Ishikawa (cell line): Measurements from ENCODE around the gene CHST6.

ENCODE experiments used
- CEBPB ChIP-seq: IDR thresholded peaks from 2 replicates; pipeline ENCODE4 v1.6.1; 2012
- CREB1 ChIP-seq: IDR thresholded peaks from 2 replicates; pipeline ENCODE4 v1.6.1; 2012; ENCODE audit warnings: low read depth
- EGR1 ChIP-seq: IDR thresholded peaks from 2 replicates; pipeline ENCODE4 v1.6.1; 2012
- EP300 ChIP-seq: IDR thresholded peaks from 2 replicates; pipeline ENCODE4 v1.6.1; 2012; ENCODE audit warnings: borderline replicate concordance
- FOXM1 ChIP-seq: IDR thresholded peaks from 2 replicates; pipeline ENCODE4 v1.6.1; 2012; ENCODE audit warnings: low read depth, borderline replicate concordance
- NFIC ChIP-seq: IDR thresholded peaks from 2 replicates; pipeline ENCODE4 v1.6.1; 2012
- RAD21 ChIP-seq: IDR thresholded peaks from 2 replicates; pipeline ENCODE4 v1.6.1; 2012; ENCODE audit warnings: low read depth
- TAF1 ChIP-seq: IDR thresholded peaks from 2 replicates; pipeline ENCODE4 v1.6.1; 2012; ENCODE audit warnings: low read depth, mild to moderate bottlenecking
- TCF12 ChIP-seq: IDR thresholded peaks from 2 replicates; pipeline ENCODE4 v1.6.1; 2012; ENCODE audit warnings: low read depth
- TEAD4 ChIP-seq: IDR thresholded peaks from 2 replicates; pipeline ENCODE4 v1.6.1; 2012
- YY1 ChIP-seq: IDR thresholded peaks from 2 replicates; pipeline ENCODE4 v1.6.1; 2012; ENCODE audit warnings: low read depth
- ZBTB7A ChIP-seq: IDR thresholded peaks from 2 replicates; pipeline ENCODE4 v1.6.1; 2012; ENCODE audit warnings: low read depth
- TF ChIP-seq, protein P1 (sequence below): IDR thresholded peaks from 2 replicates; pipeline ENCODE4 v1.6.1; 2012; ENCODE audit warnings: low read depth, mild to moderate bottlenecking
- TF ChIP-seq, protein P2 (sequence below): IDR thresholded peaks from 2 replicates; pipeline ENCODE4 v1.6.1; 2012
- TF ChIP-seq, protein P3 (sequence below): IDR thresholded peaks from 2 replicates; pipeline ENCODE4 v1.6.1; 2012

Gene CHST6

DNA sequence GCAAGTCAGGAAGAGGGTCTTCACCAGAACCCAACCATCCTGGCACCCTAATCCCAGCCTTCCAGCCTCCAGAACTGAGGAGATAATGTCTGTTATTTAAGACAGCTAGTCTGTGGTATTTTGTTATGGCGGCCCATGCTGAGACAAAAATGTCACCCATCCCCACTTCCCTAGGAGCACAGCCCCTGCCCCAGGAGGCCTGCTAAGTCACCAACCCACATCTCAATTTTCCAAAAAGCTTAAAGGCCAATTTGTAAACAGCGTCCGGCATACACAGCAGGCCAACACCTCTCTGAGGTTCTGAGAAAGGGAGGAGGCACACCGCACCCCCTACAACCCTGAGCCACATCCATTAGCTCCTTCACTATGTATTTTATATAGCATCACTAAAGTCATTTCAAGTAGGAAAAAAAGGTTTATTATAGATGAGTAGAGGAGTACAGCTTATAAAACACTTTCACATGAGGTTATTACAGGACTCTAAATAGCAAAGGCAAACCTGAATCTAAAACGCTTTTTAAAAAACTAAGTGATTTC, 37.7 kb downstream of the CHST6 start:
- TF ChIP-seq RAD21 (no peak), CEBPB (no peak)
- TF ChIP-seq, protein P1, sequence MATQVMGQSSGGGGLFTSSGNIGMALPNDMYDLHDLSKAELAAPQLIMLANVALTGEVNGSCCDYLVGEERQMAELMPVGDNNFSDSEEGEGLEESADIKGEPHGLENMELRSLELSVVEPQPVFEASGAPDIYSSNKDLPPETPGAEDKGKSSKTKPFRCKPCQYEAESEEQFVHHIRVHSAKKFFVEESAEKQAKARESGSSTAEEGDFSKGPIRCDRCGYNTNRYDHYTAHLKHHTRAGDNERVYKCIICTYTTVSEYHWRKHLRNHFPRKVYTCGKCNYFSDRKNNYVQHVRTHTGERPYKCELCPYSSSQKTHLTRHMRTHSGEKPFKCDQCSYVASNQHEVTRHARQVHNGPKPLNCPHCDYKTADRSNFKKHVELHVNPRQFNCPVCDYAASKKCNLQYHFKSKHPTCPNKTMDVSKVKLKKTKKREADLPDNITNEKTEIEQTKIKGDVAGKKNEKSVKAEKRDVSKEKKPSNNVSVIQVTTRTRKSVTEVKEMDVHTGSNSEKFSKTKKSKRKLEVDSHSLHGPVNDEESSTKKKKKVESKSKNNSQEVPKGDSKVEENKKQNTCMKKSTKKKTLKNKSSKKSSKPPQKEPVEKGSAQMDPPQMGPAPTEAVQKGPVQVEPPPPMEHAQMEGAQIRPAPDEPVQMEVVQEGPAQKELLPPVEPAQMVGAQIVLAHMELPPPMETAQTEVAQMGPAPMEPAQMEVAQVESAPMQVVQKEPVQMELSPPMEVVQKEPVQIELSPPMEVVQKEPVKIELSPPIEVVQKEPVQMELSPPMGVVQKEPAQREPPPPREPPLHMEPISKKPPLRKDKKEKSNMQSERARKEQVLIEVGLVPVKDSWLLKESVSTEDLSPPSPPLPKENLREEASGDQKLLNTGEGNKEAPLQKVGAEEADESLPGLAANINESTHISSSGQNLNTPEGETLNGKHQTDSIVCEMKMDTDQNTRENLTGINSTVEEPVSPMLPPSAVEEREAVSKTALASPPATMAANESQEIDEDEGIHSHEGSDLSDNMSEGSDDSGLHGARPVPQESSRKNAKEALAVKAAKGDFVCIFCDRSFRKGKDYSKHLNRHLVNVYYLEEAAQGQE, result no peak

DNA sequence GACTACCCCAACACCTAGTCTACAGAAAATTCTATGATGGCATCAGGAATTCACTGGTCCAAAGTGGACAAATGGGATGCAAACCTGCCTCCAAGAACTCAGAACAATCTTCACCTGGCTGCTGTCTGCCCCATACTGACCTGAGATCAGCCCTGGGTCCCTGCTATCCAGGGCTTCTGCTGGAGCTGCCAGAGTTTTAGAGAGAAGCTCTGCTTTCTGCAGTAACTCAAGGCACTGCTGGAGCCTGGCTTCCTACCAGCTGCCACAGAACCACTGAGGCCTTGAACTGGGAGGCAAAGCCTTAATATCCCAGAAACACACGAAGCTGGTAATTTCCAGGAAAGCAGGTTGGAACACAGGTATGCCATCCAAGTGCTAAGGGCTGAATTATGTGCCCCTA, 38.3 kb downstream of the CHST6 start:
- no peak for TF ChIP-seq TCF12
- TF ChIP-seq EGR1, result no peak
- TF ChIP-seq TEAD4, result no peak
- no peak for TF ChIP-seq CEBPB
- no peak for TF ChIP-seq RAD21
- no peak for TF ChIP-seq NFIC
- no peak for TF ChIP-seq FOXM1
- no peak for TF ChIP-seq CREB1
- TF ChIP-seq, protein P2, sequence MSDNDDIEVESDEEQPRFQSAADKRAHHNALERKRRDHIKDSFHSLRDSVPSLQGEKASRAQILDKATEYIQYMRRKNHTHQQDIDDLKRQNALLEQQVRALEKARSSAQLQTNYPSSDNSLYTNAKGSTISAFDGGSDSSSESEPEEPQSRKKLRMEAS, result no peak
- TF ChIP-seq, protein P1, result no peak
- no peak for TF ChIP-seq EP300
- no peak for TF ChIP-seq YY1
- TF ChIP-seq, protein P3, sequence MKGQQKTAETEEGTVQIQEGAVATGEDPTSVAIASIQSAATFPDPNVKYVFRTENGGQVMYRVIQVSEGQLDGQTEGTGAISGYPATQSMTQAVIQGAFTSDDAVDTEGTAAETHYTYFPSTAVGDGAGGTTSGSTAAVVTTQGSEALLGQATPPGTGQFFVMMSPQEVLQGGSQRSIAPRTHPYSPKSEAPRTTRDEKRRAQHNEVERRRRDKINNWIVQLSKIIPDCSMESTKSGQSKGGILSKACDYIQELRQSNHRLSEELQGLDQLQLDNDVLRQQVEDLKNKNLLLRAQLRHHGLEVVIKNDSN, result no peak
- TF ChIP-seq TAF1, result no peak
- TF ChIP-seq ZBTB7A, result no peak

DNA sequence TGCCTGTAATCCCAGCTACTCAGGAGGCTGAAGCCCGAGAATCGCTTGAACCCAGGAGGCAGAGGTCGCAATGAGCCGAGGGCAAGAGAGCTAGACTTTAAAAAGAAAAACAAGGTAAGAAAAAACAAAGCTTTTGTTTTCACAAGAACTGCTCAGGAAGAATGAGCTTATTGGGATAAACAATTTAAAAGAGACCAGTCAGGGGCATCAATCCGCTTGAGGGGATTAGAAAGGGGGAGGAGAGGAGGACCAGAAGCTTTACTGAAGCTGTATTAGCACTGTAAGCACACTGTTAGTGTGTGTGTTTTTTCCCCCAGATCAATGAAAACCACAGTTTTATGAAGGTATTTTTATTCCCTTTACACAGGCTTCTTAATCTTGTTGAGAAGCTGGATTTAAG, 39.6 kb downstream of the CHST6 start:
- no peak for TF ChIP-seq EP300
- no peak for TF ChIP-seq TEAD4
- TF ChIP-seq YY1, result no peak
- TF ChIP-seq CREB1, result no peak
- TF ChIP-seq TCF12, result no peak
- no peak for TF ChIP-seq TAF1
- TF ChIP-seq, protein P2, result no peak
- TF ChIP-seq CEBPB, result no peak
- TF ChIP-seq NFIC, result no peak
- TF ChIP-seq, protein P3, result no peak
- no peak for TF ChIP-seq ZBTB7A
- TF ChIP-seq EGR1, result no peak
- TF ChIP-seq FOXM1, result no peak
- no peak for TF ChIP-seq RAD21
- TF ChIP-seq, protein P1, result no peak

DNA sequence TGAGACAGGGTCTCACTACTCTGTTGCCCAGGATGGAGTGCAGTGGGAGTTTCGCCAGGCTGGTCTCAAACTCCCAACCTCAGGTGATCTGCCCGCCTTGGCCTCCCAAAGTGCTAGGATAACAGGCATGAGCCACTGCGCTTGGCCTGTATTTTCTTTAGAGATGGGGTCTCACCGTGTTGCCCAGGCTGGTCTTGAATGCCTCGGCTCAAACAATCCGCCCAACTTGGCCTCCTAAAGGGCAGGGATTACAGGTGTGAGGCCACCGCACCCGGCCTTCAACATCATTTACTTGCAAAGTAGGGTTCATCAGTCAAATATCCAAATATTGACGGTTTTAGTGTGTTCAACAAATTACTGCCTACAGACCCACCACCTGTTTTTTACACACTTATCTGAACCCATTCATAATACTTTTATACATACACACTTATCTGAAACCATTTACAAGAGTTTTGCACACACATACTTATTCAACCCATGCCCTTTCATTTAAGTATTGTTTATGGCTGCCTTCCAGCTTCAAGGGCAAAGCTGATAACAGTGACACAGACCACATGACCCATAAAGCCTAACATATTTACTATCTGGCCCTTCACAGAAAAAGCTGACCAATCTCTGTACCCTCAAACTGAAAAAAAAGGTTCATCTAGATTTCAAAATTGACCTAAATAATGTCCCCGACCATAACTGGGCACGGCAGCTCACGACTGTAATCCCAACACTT, 42.6 kb downstream of the CHST6 start:
- no peak for TF ChIP-seq TCF12
- TF ChIP-seq, protein P1, result no peak
- TF ChIP-seq EP300, result no peak
- TF ChIP-seq, protein P2, result no peak
- TF ChIP-seq TEAD4, result no peak
- TF ChIP-seq NFIC, result no peak
- no peak for TF ChIP-seq EGR1
- TF ChIP-seq CREB1, result no peak
- no peak for TF ChIP-seq TAF1
- TF ChIP-seq, protein P3, result no peak
- no peak for TF ChIP-seq YY1
- no peak for TF ChIP-seq RAD21
- TF ChIP-seq CEBPB, result no peak
- no peak for TF ChIP-seq ZBTB7A
- no peak for TF ChIP-seq FOXM1
